ENCODE data around the gene NR2F2.

- TF ChIP-seq CTCF (IDR thresholded peaks at IDR 0.05 in 4 of 5, conservative IDR thresholded peaks at IDR 0.05 in 1 of 5) (no peak), POLR2A (IDR thresholded peaks at IDR 0.05) (no peak)
These were observed 36.0 kb downstream of the NR2F2 start for GRCh38 chr15:96366526-96366877.
